ENCODE data around the gene NDUFA11. TPM values are rescaled to one million over a fixed set of nuclear protein-coding genes. Genes with fewer than 3 reads are reported as not detected.

The NDUFA11 gene
- total RNA-seq, 2 experiments from 2014 or later = 94.3 to 96.7 TPM

GRCh38 chr19:5940260-5941208 is 36.9 kb upstream of the NDUFA11 start:
- ATAC-seq (ENCODE audit: poor library complexity) = no peak

DNA sequence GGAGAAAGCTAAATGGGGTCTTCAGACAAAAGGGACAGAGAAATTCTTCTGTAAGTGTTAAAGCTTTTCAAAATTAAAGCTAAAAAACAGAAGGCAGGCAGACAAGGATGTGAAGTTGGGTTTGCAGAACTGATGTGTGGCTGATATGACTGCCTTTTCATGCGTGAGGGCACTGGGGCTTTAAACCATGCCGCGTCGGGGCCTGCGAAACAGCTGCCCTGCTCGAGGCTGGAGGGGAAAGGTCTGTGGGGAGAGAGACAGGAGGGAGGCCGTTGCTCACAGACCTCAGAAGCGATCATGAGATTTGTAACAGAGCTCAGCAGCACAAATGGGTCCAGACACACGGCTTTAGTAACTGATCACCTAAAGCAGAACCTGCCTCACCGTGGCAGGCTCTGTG is 34.0 kb upstream of the NDUFA11 start:
- no peak overlapping the region for H3K27ac ChIP-seq (ENCODE audit: low read depth in 1 of 2, low read length in 2 of 2)
- POLR2A ChIA-PET = no interaction called here
- DNase-seq (no peak), ATAC-seq (ENCODE audit: poor library complexity) (no peak)
- Mint-ChIP-seq H3K9me3 (no peaks in the 10 kb centered on the region), H3K36me3 (ENCODE audit: low read depth) (peaks cover 88% of the 10 kb centered on the region), H3K27ac (peak overlapping the region; percentile 50), H3K27me3 (no peaks in the 10 kb centered on the region), H3K4me3 (no peak overlapping the region), H3K4me1 (ENCODE audit: low read depth) (no peaks in the 10 kb centered on the region)
- no peak overlapping the region for H3K4me3 ChIP-seq (ENCODE audit: low read length)
- H3K36me3 ChIP-seq (ENCODE audit: insufficient read depth, low read length) = peaks cover 83% of the 10 kb centered on the region
- no peaks in the 10 kb centered on the region for H3K4me1 ChIP-seq (ENCODE audit: insufficient read depth, low read length)
- TF ChIP-seq CTCF (IDR thresholded peaks at IDR 0.05) = no peak
- no peaks in the 10 kb centered on the region for H3K27me3 ChIP-seq (ENCODE audit: control insufficient read depth in 1 of 2, insufficient read depth in 2 of 2, low read length in 2 of 2)
- CTCF ChIA-PET = interaction anchor here (1.4 kb wide), 1 partner anchor 30 kb away, joined by 4 read pairs; no protein-coding TSS in a partner anchor
- intact Hi-C loops (cut with DNase I, micrococcal nuclease) = no loop called here
- no peaks in the 10 kb centered on the region for H3K9me3 ChIP-seq (ENCODE audit: control insufficient read depth in 1 of 2, insufficient read depth in 1 of 2, low read length in 2 of 2)

More at GRCh38 chr19:5940260-5941208, 36.9 kb upstream of the NDUFA11 start:
- H3K4me1 ChIP-seq (ENCODE audit: insufficient read depth, low read length) = peaks cover 9% of the 10 kb centered on the region
- no peaks in the 10 kb centered on the region for H3K9me3 Mint-ChIP-seq
- TF ChIP-seq CTCF (IDR thresholded peaks at IDR 0.05) = no peak
- no peaks in the 10 kb centered on the region for H3K27me3 ChIP-seq (ENCODE audit: control insufficient read depth in 1 of 2, insufficient read depth in 2 of 2, low read length in 2 of 2)
- ChIA-PET CTCF (no interaction called here), POLR2A (no interaction called here)
- intact Hi-C loops (cut with DNase I, micrococcal nuclease) = no loop called here
- H3K4me3 Mint-ChIP-seq = no peak overlapping the region
- H3K4me1 Mint-ChIP-seq (ENCODE audit: low read depth) = peaks cover 11% of the 10 kb centered on the region
- H3K27ac Mint-ChIP-seq = no peak overlapping the region
- H3K36me3 ChIP-seq (ENCODE audit: insufficient read depth, low read length) = peaks cover 61% of the 10 kb centered on the region
- DNase-seq = no peak
- no peak overlapping the region for H3K4me3 ChIP-seq (ENCODE audit: low read length)
- H3K36me3 Mint-ChIP-seq (ENCODE audit: low read depth) = peaks cover 76% of the 10 kb centered on the region
- no peaks in the 10 kb centered on the region for H3K9me3 ChIP-seq (ENCODE audit: control insufficient read depth in 1 of 2, insufficient read depth in 1 of 2, low read length in 2 of 2)
- no peak overlapping the region for H3K27ac ChIP-seq (ENCODE audit: low read depth in 1 of 2, low read length in 2 of 2)
- H3K27me3 Mint-ChIP-seq = no peaks in the 10 kb centered on the region

- H3K4me1 ChIP-seq (ENCODE audit: insufficient read depth, low read length) = no peaks in the 10 kb centered on the region
- no peak for ATAC-seq (ENCODE audit: poor library complexity)
- no peaks in the 10 kb centered on the region for H3K9me3 ChIP-seq (ENCODE audit: control insufficient read depth in 1 of 2, insufficient read depth in 1 of 2, low read length in 2 of 2)
- no peaks in the 10 kb centered on the region for H3K27me3 ChIP-seq (ENCODE audit: control insufficient read depth in 1 of 2, insufficient read depth in 2 of 2, low read length in 2 of 2)
- POLR2A ChIA-PET = interaction anchor here (1.7 to 1.9 kb wide), 3 partner anchors 16 to 33 kb away, joined by 3 to 5 read pairs (median 4); partner anchors contain the start of gene NDUFA11
- CTCF ChIA-PET = no interaction called here
- H3K36me3 ChIP-seq (ENCODE audit: insufficient read depth, low read length) = peaks cover 87% of the 10 kb centered on the region
- H3K27ac Mint-ChIP-seq = no peak overlapping the region
- H3K27me3 Mint-ChIP-seq = no peaks in the 10 kb centered on the region
- intact Hi-C loops (cut with DNase I, micrococcal nuclease) = no loop called here
- H3K4me3 ChIP-seq (ENCODE audit: low read length) = no peak overlapping the region
- DNase-seq = no peak
- H3K27ac ChIP-seq (ENCODE audit: low read depth in 1 of 2, low read length in 2 of 2) = no peak overlapping the region
- no peaks in the 10 kb centered on the region for H3K4me1 Mint-ChIP-seq (ENCODE audit: low read depth)
- H3K9me3 Mint-ChIP-seq = no peaks in the 10 kb centered on the region
- TF ChIP-seq CTCF (IDR thresholded peaks at IDR 0.05) = no peak
- peaks cover 88% of the 10 kb centered on the region for H3K36me3 Mint-ChIP-seq (ENCODE audit: low read depth)
- no peak overlapping the region for H3K4me3 Mint-ChIP-seq
These were observed 32.7 kb upstream of the NDUFA11 start for GRCh38 chr19:5936292-5936592.
